SKM-1 (cell line): Measurements from ENCODE around the gene M1AP.
"Not testable (repeated sequence)": the region's sequence is repeated elsewhere in the genome, so short reads cannot be mapped to it uniquely, and the experiment has no call there.

Experiments
- DNase-seq: peaks from one replicate; lab custom pipeline; 2025; ENCODE audit not compliant: unreplicated experiment; lab: John Stamatoyannopoulos, UW

Gene M1AP

DNA sequence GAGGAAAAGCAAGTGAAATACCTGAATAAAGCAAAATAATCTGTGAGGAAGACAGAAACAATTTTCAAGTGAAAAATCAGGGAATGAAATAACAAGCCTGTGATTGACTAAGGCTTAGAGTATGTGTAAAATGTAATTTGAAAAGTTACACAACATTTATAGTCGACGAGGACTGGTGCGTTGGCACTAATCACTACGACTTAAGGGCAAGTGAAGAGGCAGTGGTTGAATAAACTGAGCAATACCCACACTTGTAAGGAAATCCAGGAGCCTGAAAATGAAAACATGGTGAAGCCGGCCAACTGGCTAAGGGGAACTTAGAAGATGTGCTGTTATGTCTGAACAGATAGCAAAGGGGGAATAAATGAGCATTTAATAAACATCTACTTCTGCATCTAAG lies 80.2 kb downstream of the M1AP start:
- DNase-seq = no peak

DNA sequence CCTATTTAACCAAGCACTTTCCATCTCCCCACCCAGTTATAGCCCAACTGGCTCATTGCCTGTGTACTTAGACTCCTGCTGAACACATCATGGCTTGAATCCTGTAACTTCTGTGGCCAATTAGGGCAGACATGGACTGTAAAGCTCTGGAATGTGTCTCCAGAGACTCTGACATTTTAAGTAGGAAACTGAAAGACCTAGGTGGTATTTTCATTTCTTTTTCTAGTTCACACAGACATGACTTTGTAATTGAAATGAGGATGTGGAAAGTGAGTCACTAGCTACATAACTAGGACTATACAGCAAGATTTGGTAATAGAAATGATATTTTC lies 81.4 kb downstream of the M1AP start:
- DNase-seq = no peak

DNA sequence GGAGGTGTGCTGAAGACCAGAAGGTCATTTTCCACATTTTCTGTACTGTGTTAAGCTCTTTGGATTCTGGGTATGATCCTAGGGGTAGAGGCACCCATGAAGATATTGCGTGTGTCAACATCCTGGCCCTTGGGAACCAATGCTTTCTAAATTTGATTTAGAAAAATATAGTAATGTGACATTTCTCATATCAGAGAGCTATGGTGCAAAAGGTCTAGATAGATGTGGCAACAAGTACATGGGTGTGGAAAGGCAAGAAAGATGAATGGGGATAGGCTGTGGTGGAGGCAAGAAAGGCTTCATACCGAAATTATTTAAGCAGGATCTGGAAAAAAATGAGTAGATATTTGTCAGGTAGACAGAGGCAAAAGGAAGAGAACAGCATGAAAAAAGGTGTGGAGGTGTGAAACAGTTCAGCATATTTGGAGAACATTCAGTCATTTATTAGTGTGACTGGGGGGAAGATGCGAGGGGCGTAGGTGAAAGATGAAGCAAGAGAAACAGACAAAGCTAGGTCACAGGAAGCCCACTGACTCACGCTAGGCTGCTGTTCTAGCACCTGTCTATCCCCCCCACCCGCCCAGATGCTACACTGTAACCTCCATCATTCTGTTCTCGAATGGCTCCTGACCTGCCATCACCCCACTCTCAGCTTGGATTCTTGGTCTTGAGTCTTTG lies 81.9 kb downstream of the M1AP start:
- no peak for DNase-seq

DNA sequence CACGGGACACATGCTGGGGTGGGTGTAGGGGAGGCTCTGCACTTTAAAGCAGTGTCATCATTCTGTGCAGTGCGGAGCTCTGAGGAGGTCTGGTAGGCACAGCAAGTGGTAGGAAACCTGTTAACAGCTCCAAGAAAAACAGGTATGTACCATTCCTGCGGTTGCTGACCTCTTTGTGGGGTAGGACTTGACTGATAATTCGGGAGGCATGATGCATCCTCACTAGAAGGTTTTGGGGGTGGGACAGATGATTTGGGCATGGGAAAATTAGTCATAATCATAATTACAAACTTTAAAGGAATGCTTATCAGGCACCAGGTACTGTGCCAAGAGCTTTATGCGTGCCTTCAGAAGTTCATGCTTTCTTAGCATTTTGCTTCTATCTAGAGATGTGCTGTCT lies 83.9 kb downstream of the M1AP start:
- no peak for DNase-seq

DNA sequence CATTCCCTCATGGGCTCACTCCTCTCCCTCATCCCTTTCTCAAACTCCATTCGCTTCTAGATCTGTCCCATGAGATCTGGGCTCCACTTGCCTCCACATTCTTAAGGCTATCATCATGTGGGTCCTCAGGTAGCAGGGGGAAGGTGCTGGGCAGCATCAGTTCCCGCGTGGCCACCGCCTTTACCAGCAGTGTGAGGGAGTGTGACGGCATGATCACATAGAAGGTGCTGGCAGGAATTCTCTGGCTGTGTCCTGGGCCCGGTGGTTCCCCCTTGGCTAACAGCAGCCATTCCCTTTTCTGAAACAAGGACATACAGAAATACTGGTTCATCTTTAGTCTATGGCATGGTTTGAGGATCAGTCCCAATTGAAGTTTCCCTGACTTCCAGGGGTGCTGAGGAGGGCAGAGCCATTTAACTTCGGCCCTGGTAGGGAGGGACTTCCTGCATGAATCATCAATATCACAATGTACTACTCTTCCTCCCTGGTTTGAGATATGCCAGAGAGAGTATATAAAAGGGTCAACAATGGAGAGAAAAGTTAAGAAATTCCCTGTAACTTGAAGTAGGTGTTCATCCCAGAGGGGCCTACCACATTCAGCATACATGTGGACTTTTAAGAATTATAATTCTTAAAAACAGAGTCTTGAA lies 85.9 kb downstream of the M1AP start:
- no peak for DNase-seq

DNA sequence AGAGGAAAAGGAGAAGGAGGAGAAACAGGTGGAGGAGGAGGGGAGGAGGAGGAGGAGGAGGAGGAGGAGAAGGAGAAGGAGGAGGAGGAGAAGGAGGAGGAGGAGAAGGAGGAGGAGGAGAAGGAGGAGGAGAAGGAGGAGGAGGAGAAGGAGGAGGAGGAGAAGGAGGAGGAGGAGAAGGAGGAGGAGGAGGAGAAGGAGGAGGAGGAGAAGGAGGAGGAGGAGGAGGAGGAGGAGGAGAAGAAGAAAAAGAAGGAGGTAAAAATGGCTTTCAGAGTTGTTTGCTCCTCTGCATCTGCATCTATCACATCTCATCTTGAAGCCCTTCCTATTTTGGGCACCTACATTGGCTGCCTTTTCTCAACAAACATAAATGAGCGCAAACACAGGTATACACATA lies 87.1 kb downstream of the M1AP start:
- DNase-seq = not testable (repeated sequence)

DNA sequence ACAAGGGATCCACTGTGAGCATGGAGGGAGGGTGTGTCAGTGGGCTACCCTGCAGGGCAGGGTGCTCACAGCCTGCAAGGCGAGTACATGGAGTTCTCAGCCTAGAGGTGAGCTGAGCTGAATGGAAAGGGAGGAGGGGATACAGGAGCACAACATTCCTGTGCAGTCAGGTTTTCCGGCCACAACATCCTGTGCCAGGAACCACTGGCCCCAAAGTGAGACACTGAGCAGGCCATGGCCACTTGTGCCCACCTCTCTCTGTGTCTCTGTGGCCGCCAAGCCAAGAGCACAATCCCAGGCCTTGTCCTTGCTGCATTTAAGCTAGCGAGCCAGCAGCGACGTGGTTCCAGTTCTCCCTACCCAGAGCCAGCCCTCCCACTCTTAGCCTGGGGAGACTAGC lies 87.5 kb downstream of the M1AP start:
- no peak for DNase-seq

DNA sequence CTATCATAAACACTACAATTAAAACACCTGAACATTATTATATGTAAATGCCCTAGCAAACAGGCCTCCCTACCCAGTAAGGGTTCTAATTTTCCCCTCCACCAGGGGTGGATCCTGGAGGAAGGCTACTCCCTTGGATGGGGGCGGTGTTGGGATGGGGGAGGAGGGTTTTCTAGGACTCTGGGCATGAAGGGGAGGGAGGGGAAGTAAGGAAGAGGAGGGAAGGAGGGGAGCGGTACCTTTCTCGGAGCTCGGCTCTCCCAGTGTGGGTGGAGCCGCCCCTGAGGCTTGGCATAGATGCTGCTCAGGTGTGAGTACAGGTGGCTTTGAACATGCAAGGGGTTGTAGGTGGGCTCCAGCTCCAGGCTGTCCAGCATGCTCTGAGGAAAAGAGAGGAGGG lies 88.2 kb downstream of the M1AP start:
- no peak for DNase-seq

DNA sequence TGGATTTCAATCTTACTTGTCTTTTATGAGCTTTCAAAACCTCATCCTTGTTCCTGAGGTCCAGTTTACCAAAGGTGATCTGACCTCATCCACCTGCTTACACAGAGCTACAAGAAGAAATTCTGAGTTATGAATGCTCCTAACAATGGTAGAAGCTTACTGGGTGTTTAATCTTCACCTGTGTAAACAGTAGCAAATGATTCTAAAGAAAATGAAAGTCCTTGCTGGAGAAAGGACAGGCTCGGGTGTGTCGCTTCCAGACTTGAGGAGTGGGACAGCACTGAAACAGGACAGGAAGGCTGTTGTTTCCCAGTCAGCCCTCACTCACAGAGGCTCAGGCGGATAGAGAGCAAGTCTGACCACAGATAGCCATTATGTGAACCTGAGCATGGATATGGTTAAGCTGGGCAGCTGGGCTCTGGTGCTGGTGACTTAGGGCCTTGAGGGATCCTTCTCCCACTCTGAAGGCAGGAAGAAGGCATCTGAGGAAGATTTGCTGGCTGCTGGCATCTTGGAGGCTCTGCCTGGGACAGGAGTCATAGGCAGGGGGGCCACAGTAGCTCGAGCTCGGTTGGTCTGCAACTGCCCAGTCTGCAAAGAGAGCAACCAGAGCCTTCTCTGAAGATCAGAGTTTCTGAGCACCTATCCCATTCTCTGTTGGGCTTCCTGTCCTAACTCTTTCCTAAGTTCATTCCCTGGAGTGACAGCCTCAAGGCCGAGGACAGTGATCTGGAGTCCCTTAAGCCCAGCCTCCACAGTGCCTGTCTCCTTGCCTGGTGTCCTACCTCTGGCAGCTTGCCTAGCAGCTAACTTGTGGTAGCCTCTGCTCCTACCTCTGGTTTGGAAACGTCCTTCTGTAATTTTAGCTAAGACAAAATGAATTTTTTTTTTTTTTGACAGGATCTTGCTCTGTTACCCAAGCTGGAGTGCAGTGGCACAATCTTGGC lies 89.6 kb downstream of the M1AP start:
- DNase-seq = no peak

DNA sequence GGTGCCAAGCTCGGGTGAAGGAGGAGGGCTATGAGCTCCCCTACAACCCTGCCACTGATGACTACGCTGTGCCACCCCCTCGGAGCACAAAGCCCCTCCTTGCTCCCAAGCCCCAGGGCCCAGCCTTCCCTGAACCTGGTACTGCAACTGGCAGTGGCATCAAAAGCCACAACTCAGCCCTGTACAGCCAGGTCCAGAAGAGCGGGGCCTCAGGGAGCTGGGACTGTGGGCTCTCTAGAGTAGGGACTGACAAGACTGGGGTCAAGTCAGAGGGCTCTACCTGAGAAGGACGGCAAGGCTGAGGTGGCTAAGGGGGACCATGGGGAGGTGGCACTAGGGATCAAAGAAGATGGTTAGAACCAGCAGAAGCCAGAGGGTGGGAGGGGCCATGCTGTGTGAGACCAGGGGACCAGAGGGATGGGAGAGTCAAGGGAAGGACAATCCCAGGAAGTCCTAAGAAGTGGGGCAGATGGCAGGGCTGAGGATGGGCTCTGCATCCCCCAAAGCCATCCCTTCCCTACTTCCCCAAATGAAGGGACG lies 91.2 kb downstream of the M1AP start:
- DNase-seq = no peak

DNA sequence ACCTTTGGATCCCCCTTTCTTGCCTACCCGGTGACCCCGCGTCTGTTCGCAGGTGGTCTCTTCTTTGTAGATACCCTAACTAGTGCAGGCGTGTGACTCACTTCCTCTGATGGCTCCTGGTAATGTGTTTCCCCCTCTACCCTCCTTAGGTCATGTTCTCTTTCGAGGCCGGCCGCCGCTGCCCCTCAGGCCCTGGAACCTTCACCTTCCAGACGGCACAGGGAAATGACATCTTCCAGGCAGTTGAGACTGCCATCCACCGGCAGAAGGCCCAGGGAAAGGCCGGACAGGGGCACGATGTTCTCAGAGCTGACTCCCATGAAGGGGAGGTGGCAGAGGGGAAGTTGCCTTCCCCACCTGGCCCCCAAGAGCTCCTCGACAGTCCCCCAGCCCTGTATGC lies 92.0 kb downstream of the M1AP start:
- DNase-seq = no peak

DNA sequence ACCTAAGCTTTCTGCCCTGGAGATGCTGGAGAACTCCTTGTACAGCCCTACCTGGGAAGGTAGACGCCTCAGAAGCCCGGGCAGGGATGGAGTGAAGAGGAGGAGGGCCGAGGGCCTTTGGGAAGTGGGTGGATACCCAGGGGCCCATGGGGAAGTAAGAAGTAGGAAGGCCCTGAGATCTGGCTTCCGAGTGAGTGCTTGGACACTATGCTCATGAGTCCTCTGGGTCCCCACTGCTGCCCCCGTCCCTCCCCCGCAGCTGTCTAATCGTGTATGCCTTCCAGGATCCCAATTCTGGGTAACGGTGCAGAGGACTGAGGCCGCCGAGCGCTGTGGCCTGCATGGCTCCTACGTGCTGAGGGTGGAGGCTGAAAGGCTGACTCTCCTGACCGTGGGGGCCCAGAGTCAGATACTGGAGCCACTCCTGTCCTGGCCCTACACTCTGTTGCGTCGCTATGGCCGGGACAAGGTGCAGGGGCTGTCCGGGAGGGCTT lies 92.5 kb downstream of the M1AP start:
- peak; percentile 22 for DNase-seq

DNA sequence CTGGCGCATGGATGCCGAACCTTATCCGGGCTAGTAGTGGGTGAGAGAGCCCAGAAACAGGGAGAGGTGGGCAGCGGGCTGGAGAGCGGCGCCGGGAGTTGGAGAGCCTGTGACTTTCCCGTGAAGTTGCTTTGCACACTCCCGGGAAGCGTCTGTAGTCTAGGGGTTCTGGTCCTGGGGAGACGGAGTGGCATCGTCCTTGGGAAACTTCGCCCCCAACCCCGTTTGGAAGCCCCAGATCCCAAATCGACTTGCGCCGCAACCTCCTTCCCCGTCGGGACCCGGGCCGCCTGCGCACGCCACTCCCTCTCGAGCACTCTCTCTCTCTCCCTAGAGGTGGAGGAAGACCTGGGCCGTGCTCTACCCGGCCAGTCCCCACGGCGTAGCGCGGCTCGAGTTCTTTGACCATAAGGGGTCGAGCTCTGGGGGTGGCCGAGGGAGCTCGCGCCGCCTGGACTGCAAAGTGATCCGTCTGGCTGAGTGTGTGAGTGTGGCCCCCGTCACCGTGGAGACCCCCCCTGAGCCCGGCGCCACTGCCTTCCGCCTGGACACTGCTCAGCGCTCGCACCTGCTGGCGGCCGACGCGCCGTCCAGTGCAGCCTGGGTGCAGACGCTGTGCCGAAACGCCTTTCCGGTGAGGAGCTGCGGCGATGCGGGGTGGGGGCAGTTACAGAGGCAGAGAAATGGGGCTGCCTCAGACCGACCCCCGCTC lies 93.2 kb downstream of the M1AP start:
- no peak for DNase-seq

DNA sequence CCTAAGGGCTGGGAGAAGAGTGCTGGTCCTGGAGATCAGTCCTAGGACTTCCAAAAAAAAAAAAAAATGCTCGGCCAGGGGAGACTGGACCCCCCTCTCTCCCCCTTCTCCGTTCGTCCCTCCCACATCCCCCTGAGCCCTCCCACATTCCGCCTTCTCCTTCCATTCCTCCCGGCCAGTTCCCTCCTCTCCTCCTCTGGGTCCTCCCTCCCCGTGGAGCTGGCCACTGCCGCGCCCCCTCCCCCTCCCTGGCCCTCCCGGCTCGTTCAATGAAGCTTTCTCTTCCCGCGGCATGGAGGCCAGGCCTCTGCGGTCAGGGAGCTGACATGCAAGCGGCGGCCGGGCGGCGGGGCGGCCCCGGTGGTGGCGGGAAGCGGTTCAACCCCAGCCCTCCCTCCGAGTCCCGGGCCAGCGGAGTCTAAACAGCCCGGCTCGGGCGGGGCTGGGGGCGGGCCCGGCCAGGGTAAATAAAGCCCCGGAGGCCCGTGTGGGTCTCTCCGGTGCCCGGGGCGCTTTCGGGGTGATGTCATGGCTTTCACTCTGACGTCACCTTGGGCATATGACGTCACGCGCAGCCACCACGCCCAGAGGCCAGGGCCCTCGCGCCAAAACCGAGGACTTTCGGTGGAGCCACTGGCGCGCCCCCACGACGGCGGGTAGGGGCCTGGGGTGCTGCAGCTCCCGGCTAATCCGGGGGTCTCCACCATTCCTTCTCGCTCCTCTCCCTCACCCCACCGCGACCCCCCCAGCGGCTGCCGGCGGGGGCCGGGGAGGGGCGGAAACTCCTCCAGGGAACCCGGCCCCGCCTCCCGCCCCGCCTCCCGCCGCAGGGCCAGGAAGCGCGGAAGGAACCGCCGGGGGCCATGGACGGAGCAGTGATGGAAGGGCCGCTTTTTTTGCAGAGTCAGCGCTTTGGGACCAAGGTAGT lies 94.0 kb downstream of the M1AP start, which contains the start of the genes DOK1 and LOXL3:
Gene DOK1 (plus strand): TSS at position 829 of the 928 bp plus-strand sequence. CDS start 35 bp downstream, at position 864.
Gene LOXL3 (minus strand): TSS at position 51 of the 928 bp plus-strand sequence. CDS start 1,308 bp downstream, outside the sequence.
- DNase-seq = peak; percentile 57

DNA sequence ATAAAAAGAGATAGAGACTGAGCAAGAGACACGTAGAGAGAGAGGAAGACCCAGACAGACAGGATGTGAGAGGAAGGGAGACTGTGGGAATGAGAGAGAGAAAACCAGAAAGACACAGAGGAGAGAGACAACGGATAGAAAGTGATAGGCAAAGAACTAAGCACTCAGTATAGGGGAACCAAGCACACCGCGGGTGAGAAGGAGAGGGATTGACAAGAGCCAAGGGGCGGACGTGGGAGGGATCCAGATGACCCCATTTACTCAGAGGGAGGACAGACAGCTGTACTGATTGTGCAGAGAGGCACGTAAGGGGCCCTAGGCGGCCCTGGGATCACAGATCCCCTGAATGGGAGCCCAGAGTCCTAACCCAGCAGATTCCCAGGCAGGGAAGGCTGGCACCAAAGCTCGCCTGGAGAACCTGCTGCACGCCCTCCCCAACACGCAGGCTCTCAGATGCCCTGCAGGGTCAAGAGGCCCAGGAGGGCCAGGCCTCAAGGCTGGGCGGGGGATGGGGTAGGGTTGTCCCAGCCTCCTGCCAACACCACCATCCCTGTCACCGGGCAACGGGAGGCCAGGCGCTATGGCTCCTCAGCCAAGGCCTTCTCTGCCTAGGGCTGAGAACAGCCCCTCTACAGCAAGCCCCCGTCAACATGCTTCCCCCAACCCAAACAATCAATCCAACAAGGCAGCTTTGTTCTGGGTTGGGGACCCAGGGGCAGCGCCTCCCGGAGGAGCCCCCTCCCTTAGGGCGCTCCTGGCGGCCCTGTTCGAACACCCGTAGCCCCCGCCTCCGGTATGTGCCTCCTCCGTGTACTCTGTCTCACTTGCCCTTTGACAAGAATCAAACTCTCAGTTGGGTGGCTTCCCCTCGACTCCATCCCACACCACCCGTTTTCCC lies 95.0 kb downstream of the M1AP start:
- no peak for DNase-seq

DNA sequence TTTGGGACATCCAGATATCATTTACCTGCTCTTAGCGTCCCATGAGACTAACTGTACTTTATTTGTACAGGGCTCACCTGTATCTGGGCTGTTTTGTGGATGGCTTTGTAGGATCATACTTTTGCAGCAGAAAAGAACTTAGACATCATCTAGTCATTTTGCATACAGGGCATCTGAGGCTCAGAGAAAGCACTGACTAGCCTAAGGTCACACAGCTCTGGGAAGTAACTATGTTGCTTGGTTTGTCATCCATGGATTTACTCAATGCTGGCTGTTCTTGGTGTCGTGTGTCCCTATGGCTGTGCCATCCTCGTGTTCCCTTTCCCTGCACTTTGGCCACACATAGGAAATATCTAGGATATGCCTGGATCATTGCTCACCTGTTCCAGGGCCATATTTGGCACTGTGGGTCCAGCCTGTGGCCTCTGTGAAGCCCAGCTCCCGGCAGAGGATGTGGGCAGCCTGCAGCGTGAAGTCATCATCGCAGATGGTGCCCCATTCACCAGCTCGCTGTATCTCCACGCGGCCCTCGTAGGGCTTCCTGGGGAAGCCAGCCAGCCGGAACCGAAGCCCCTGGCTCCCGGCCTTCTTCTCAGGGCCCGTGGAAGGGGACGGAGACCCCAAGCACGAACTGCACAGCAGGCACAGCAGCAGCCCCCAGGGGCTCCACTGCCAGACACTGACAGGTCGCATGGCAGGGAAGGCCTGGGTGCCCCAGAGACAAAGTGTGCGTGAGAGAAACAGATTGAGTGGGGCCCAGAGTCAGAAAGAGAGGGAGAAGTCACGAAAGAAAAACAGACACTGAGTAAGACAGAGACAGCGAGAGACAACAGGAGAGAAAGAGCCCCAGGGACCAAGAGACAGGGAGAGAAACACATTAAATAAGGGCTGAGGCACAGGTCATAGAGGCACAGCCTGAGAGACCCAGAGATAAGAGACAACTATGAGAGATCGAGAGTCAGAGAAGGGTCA lies 95.9 kb downstream of the M1AP start:
- no peak for DNase-seq

DNA sequence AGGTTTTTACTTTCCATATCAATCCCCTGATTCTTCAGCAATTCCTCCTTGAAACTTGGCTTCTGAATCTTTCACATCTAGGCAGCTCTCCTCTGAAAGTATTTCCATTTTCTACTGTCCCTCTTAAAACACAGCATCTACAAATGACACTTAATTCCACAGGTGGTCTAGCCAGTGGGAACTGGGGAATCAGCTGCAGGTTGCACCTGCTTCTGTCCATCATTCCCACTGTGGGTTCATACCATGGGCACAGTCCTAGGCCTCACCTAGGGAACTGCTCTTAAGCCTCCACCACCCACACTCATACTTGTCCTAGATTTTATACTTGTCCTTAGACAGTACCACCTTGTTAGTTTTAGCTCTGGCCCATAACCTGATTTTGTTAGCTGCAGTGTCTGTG lies 96.6 kb downstream of the M1AP start:
- no peak for DNase-seq
